Progenitor cell of endocrine pancreas (in vitro differentiated cells): ENCODE results near the gene ABCB1. TPM values are rescaled to one million over a fixed set of nuclear protein-coding genes. Genes with fewer than 3 reads are reported as not detected.

Experiments used
- DNase-seq: peaks from one replicate; pipeline ENCODE4 v3.0.0; 2021; ENCODE audit warnings: low spot score; ENCODE audit not compliant: unreplicated experiment
- H3K27ac Mint-ChIP-seq: 2 replicates; pipeline ENCODE4 v1.8.0; 2021; ENCODE audit warnings: mild to moderate bottlenecking, moderate library complexity, mixed read lengths
- H3K27me3 Mint-ChIP-seq: 2 replicates; pipeline ENCODE4 v1.8.0; 2021; ENCODE audit warnings: mixed read lengths
- H3K36me3 Mint-ChIP-seq: 2 replicates; pipeline ENCODE4 v1.8.0; 2022; ENCODE audit warnings: mixed read lengths; ENCODE audit not compliant: insufficient read depth
- H3K4me1 Mint-ChIP-seq: 2 replicates; pipeline ENCODE4 v1.8.0; 2021; ENCODE audit warnings: low read depth, mixed read lengths
- H3K4me3 Mint-ChIP-seq: 2 replicates; pipeline ENCODE4 v1.8.0; 2021; ENCODE audit warnings: low read depth, mild to moderate bottlenecking, moderate library complexity, mixed read lengths
- H3K9me3 Mint-ChIP-seq: 2 replicates; pipeline ENCODE4 v1.8.0; 2021; ENCODE audit warnings: low read depth, mixed read lengths
- CTCF ChIP-seq: fragments of 200-600 bp; sonication (generic); IDR thresholded peaks from one replicate; pipeline ENCODE4 v1.5.0; 2021; ENCODE audit warnings: antibody characterized with exemption, mild to moderate bottlenecking; ENCODE audit not compliant: unreplicated experiment
- total RNA-seq: library from RNA; stranded (reverse); gene quantifications from 2 replicates; pipeline ENCODE4 v1.2.1, GENCODE V29; 2021

Gene ABCB1
- total RNA-seq, 1 donor from 2014 or later: 0.48 TPM

DNA sequence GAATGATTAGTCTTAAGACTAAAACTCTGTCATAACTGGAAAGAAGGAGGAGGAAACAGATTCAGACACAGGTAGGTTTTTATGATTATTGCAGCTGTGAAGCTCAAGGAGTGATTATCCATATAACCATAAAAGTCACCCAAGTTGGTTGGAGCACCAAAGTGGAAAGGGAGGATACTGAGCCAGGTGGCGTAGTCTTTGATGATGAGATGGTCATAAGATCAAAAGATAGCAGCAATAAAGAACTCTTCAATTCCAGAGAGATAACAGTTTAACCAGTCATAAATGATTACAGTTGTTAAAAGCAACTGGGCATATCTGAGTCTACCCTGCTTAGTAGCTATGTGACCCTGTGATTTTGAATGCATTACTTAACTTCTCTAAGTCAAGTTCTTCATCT lies 8.4 kb downstream of the ABCB1 start:
- Mint-ChIP-seq H3K27ac (no peak overlapping the region), H3K36me3 (no peaks in the 10 kb centered on the region), H3K4me3 (no peak overlapping the region), H3K27me3 (peaks cover 17% of the 10 kb centered on the region), H3K9me3 (no peaks in the 10 kb centered on the region), H3K4me1 (no peaks in the 10 kb centered on the region)
- TF ChIP-seq CTCF: no peak
- no peak for DNase-seq

DNA sequence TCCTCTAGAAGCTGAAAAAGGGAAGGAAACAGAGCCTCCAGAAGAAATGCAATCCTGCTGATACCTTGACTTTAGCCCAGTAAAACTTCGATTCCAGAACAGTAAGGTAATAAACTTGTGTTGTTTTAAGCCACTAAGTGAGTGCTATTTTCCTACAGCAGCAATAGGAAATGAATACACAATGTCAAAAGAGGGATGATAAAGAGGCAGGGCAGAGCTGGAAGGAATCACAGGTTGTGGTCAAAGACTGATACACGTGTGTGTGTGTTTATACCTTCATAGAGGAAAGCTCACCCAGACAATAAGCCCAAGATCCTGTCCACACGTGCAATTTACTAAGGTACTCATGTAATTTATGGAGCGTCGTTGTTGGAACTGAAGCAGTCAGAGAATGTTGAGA lies 9.5 kb downstream of the ABCB1 start:
- Mint-ChIP-seq H3K4me3 (no peak overlapping the region), H3K27me3 (peaks cover 9% of the 10 kb centered on the region), H3K4me1 (no peaks in the 10 kb centered on the region), H3K36me3 (no peaks in the 10 kb centered on the region), H3K27ac (no peak overlapping the region), H3K9me3 (no peaks in the 10 kb centered on the region)
- no peak for TF ChIP-seq CTCF
- no peak for DNase-seq

DNA sequence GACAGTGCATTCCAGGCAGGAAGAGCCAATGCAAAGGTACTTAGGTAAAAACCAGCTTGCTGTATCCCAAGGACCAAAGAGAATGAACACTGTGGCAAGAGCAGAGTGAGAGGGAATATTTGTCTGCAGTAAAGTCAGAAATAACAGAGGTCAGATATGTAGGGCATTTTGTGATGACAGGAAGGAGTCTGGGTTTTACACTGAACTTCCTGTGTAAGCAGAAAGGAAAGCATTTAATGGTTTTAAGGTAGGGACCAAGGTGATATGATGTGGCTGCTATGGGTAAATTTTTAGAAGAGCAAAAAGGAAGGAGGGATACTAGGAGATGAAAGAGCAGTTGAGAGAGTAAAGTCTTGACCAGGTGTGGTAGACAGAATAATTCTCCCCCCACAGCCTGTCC lies 10.1 kb downstream of the ABCB1 start:
- no peak for DNase-seq
- Mint-ChIP-seq H3K4me1 (no peaks in the 10 kb centered on the region), H3K4me3 (no peak overlapping the region), H3K9me3 (no peaks in the 10 kb centered on the region), H3K36me3 (no peaks in the 10 kb centered on the region), H3K27me3 (peaks cover 7% of the 10 kb centered on the region), H3K27ac (no peak overlapping the region)
- TF ChIP-seq CTCF: no peak

DNA sequence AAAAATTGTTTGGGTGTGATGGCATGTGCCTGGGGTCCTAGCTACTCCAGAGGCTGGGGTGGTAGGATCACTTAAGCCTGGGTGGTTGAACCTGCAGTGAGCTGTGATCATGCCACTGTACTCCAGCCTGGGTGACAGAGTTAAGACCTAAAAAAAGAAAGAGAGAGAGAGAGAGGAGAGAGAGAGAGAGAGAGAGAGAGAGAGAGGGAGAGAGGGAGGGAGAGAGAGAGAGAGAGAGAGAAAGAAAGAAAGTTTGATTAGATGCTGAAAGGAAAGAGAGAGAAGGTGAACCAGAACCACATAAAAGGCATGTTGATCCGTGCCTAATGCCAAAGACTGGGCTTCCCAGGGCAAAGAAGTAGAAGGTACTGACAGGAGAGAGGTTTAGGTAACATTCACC lies 11.1 kb downstream of the ABCB1 start:
- Mint-ChIP-seq H3K27ac (no peak overlapping the region), H3K36me3 (no peaks in the 10 kb centered on the region), H3K27me3 (peaks cover 7% of the 10 kb centered on the region), H3K9me3 (no peaks in the 10 kb centered on the region), H3K4me1 (no peaks in the 10 kb centered on the region), H3K4me3 (no peak overlapping the region)
- TF ChIP-seq CTCF: no peak
- DNase-seq: no peak

- H3K4me3 Mint-ChIP-seq: no peak overlapping the region
- no peaks in the 10 kb centered on the region for H3K36me3 Mint-ChIP-seq
- no peak for TF ChIP-seq CTCF
- H3K4me1 Mint-ChIP-seq: no peaks in the 10 kb centered on the region
- DNase-seq: no peak
- peaks cover 4% of the 10 kb centered on the region for H3K27me3 Mint-ChIP-seq
- H3K9me3 Mint-ChIP-seq: no peaks in the 10 kb centered on the region
- no peak overlapping the region for H3K27ac Mint-ChIP-seq
Measured at GRCh38 chr7:87581723-87582122, 19.0 kb downstream of the ABCB1 start.
